ENCODE data around the gene XRRA1. TPM values are rescaled to one million over a fixed set of nuclear protein-coding genes. Genes with fewer than 3 reads are reported as not detected.

Gene XRRA1
- total RNA-seq, 1 experiment from 2014 or later: 11.9 TPM

- no peaks in the 10 kb centered on the region for H3K9me3 Mint-ChIP-seq (ENCODE audit: unreplicated experiment)
- Histone ChIP-seq H3K36me3 (ENCODE audit: control insufficient read depth, insufficient read depth, low read length) (no peaks in the 10 kb centered on the region), H3K4me3 (ENCODE audit: low read depth, low read length) (no peak overlapping the region), H3K27me3 (replicated peaks; ENCODE audit: control insufficient read depth, insufficient read depth, low read length) (no peaks in the 10 kb centered on the region), H3K9me3 (no peaks in the 10 kb centered on the region), H3K4me1 (no peaks in the 10 kb centered on the region)
- H3K4me3 Mint-ChIP-seq (ENCODE audit: unreplicated experiment): no peak overlapping the region
- intact Hi-C loops (cut with micrococcal nuclease; ENCODE audit: unreplicated experiment): no loop called here
- no peaks in the 10 kb centered on the region for H3K4me1 Mint-ChIP-seq (ENCODE audit: low read depth, unreplicated experiment)
- no peak for TF ChIP-seq CTCF (IDR thresholded peaks at IDR 0.05; ENCODE audit: insufficient read depth in 1 of 2, low read depth in 1 of 2, low read length in 1 of 2, severe bottlenecking in 1 of 2, unreplicated experiment in 1 of 2)
- no peaks in the 10 kb centered on the region for H3K36me3 Mint-ChIP-seq (ENCODE audit: insufficient read depth, unreplicated experiment)
- H3K27ac Mint-ChIP-seq (ENCODE audit: unreplicated experiment): no peak overlapping the region
- ChIA-PET CTCF (no interaction called here), POLR2A (interaction anchor here (0.6 kb wide), 1 partner anchor 206 kb away, joined by 5 read pairs; no protein-coding TSS in a partner anchor)
- DNase-seq: no peak
- BruUV-seq (replicated peaks): no TSS peak
- H3K27me3 Mint-ChIP-seq (ENCODE audit: insufficient read depth, unreplicated experiment): no peaks in the 10 kb centered on the region
Measured at GRCh38 chr11:74933765-74934164, 15.1 kb downstream of the XRRA1 start.

- no peaks in the 10 kb centered on the region for H3K4me1 ChIP-seq
- BruUV-seq (replicated peaks): no TSS peak
- H3K4me3 Mint-ChIP-seq (ENCODE audit: unreplicated experiment): no peak overlapping the region
- DNase-seq: no peak
- H3K4me1 Mint-ChIP-seq (ENCODE audit: low read depth, unreplicated experiment): no peaks in the 10 kb centered on the region
- no peak for TF ChIP-seq CTCF (IDR thresholded peaks at IDR 0.05; ENCODE audit: insufficient read depth in 1 of 2, low read depth in 1 of 2, low read length in 1 of 2, severe bottlenecking in 1 of 2, unreplicated experiment in 1 of 2)
- H3K9me3 ChIP-seq: no peaks in the 10 kb centered on the region
- no peak overlapping the region for H3K27ac Mint-ChIP-seq (ENCODE audit: unreplicated experiment)
- H3K36me3 Mint-ChIP-seq (ENCODE audit: insufficient read depth, unreplicated experiment): no peaks in the 10 kb centered on the region
- H3K4me3 ChIP-seq (ENCODE audit: low read depth, low read length): no peak overlapping the region
- no peaks in the 10 kb centered on the region for H3K27me3 Mint-ChIP-seq (ENCODE audit: insufficient read depth, unreplicated experiment)
- intact Hi-C loops (cut with micrococcal nuclease; ENCODE audit: unreplicated experiment): no loop called here
- H3K36me3 ChIP-seq (ENCODE audit: control insufficient read depth, insufficient read depth, low read length): no peaks in the 10 kb centered on the region
- H3K9me3 Mint-ChIP-seq (ENCODE audit: unreplicated experiment): no peaks in the 10 kb centered on the region
- ChIA-PET POLR2A (no interaction called here), CTCF (interaction anchor here (1.2 to 2.3 kb wide), 2 partner anchors 90 to 207 kb away, joined by 3 to 9 read pairs; no protein-coding TSS in a partner anchor)
- no peaks in the 10 kb centered on the region for H3K27me3 ChIP-seq (replicated peaks; ENCODE audit: control insufficient read depth, insufficient read depth, low read length)
Measured at GRCh38 chr11:74932797-74933196, 16.1 kb downstream of the XRRA1 start.

DNA sequence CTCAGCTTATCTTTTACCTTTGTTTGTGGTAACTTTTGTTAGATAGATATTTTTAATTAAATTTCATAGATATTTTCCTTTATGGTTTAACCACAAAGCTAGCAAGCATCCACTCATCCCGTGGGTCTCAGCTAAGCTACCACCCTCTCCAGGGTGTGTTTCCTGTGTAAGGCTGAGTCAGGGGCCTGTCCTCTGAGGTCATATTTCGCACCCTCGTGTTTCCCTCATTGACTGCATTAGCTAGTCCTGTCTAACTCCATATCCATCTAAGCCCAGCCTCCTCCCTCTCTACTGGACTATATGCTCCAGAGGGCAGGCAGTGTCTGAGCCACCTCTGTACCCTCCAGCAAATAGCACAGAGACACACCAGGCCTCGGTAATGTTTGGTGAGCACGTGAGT, 16.7 kb downstream of the XRRA1 start:
- Mint-ChIP-seq H3K9me3 (ENCODE audit: unreplicated experiment) (no peaks in the 10 kb centered on the region), H3K27ac (ENCODE audit: unreplicated experiment) (no peak overlapping the region), H3K4me3 (ENCODE audit: unreplicated experiment) (no peak overlapping the region), H3K36me3 (ENCODE audit: insufficient read depth, unreplicated experiment) (no peaks in the 10 kb centered on the region), H3K4me1 (ENCODE audit: low read depth, unreplicated experiment) (no peaks in the 10 kb centered on the region), H3K27me3 (ENCODE audit: insufficient read depth, unreplicated experiment) (no peaks in the 10 kb centered on the region)
- no peak for DNase-seq
- intact Hi-C loops (cut with micrococcal nuclease; ENCODE audit: unreplicated experiment): no loop called here
- CTCF ChIA-PET: interaction anchor here (1.2 to 2.8 kb wide), 3 partner anchors 91 to 316 kb away, joined by 3 to 28 read pairs (median 9); no protein-coding TSS in a partner anchor
- H3K27me3 ChIP-seq (replicated peaks; ENCODE audit: control insufficient read depth, insufficient read depth, low read length): no peaks in the 10 kb centered on the region
- POLR2A ChIA-PET: no interaction called here
- H3K4me1 ChIP-seq: no peaks in the 10 kb centered on the region
- no peaks in the 10 kb centered on the region for H3K36me3 ChIP-seq (ENCODE audit: control insufficient read depth, insufficient read depth, low read length)
- no peak overlapping the region for H3K4me3 ChIP-seq (ENCODE audit: low read depth, low read length)
- BruUV-seq (replicated peaks): no TSS peak
- TF ChIP-seq CTCF (IDR thresholded peaks at IDR 0.05; ENCODE audit: insufficient read depth in 1 of 2, low read depth in 1 of 2, low read length in 1 of 2, severe bottlenecking in 1 of 2, unreplicated experiment in 1 of 2): no peak
- H3K9me3 ChIP-seq: no peaks in the 10 kb centered on the region
